IMR-90 (cell line): Measurements from ENCODE around the gene MLLT3.

Source experiments
- CEBPB ChIP-seq: IDR thresholded peaks from 2 replicates; pipeline ENCODE4 v1.6.1; 2012; ENCODE audit warnings: low read depth, low read length, improper control_type of control experiment
- MAFK ChIP-seq: IDR thresholded peaks from 2 replicates; pipeline ENCODE4 v1.6.1; 2012; ENCODE audit warnings: low read depth, low read length, improper control_type of control experiment
- MXI1 ChIP-seq: IDR thresholded peaks from 2 replicates; pipeline ENCODE4 v1.6.1; 2012; ENCODE audit warnings: low read depth, mild to moderate bottlenecking, low read length, moderate library complexity, borderline replicate concordance
- POLR2A ChIP-seq: IDR thresholded peaks from 2 replicates; pipeline ENCODE4 v1.6.1; 2012; ENCODE audit warnings: mild to moderate bottlenecking, low read depth, low read length
- SMC3 ChIP-seq: fragments of 150-350 bp; IDR thresholded peaks from 2 replicates; pipeline ENCODE4 v1.6.1; 2016; ENCODE audit warnings: low read depth, mild to moderate bottlenecking, antibody characterized with exemption, low read length, moderate library complexity
- USF2 ChIP-seq: fragments of 150-350 bp; IDR thresholded peaks from 2 replicates; pipeline ENCODE4 v1.6.1; 2017; ENCODE audit warnings: mild to moderate bottlenecking, antibody characterized with exemption, low read length, low read depth
- TF ChIP-seq, protein P1 (sequence below): conservative IDR thresholded peaks from 2 replicates; pipeline ENCODE4 v1.5.1; 2012; ENCODE audit warnings: mild to moderate bottlenecking, low read depth, low read length, improper control_type of control experiment
- TF ChIP-seq, protein P2 (sequence below): fragments of 150-350 bp; IDR thresholded peaks from 2 replicates; pipeline ENCODE4 v1.6.1; 2016; ENCODE audit warnings: low read depth, mild to moderate bottlenecking, low read length, moderate library complexity, borderline replicate concordance

GRCh38 chr9:20474496-20474895 lies 147.8 kb downstream of the MLLT3 start:
- TF ChIP-seq SMC3, result no peak
- TF ChIP-seq, protein P1, sequence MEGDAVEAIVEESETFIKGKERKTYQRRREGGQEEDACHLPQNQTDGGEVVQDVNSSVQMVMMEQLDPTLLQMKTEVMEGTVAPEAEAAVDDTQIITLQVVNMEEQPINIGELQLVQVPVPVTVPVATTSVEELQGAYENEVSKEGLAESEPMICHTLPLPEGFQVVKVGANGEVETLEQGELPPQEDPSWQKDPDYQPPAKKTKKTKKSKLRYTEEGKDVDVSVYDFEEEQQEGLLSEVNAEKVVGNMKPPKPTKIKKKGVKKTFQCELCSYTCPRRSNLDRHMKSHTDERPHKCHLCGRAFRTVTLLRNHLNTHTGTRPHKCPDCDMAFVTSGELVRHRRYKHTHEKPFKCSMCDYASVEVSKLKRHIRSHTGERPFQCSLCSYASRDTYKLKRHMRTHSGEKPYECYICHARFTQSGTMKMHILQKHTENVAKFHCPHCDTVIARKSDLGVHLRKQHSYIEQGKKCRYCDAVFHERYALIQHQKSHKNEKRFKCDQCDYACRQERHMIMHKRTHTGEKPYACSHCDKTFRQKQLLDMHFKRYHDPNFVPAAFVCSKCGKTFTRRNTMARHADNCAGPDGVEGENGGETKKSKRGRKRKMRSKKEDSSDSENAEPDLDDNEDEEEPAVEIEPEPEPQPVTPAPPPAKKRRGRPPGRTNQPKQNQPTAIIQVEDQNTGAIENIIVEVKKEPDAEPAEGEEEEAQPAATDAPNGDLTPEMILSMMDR, result no peak
- TF ChIP-seq CEBPB, result no peak
- TF ChIP-seq POLR2A, result no peak
- no peak for TF ChIP-seq USF2
- no peak for TF ChIP-seq MXI1
- no peak for TF ChIP-seq MAFK
- TF ChIP-seq, protein P2, sequence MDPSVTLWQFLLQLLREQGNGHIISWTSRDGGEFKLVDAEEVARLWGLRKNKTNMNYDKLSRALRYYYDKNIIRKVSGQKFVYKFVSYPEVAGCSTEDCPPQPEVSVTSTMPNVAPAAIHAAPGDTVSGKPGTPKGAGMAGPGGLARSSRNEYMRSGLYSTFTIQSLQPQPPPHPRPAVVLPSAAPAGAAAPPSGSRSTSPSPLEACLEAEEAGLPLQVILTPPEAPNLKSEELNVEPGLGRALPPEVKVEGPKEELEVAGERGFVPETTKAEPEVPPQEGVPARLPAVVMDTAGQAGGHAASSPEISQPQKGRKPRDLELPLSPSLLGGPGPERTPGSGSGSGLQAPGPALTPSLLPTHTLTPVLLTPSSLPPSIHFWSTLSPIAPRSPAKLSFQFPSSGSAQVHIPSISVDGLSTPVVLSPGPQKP, result no peak
